A549 (cell line): ENCODE results near the gene ZBTB20. TPM values are rescaled to one million over a fixed set of nuclear protein-coding genes. Genes with fewer than 3 reads are reported as not detected.

Source experiments
- ATAC-seq, 2 experiments: fragments of 200-7000 bp in 1 of 2; fragments of >200 bp in 1 of 2; cut with Nextera tagmentation in 1 of 2; cut with Tn5 transposase in 1 of 2; 3 replicates each; pipeline versions ENCODE4 v1.8.0 to v1.9.1; 2018 to 2020; ENCODE audit warnings: mild to moderate bottlenecking in 1 of 2, moderate library complexity in 1 of 2
- CTCF ChIA-PET: fragments of 300-600 bp; sonication (Branson Sonifier 250); formaldehyde crosslinking; extraction: SDS; loops from one replicate; lab custom pipeline; 2021; ENCODE audit warnings: antibody characterized with exemption, inconsistent platforms; lab: Yijun Ruan, JAX
- POLR2A ChIA-PET: fragments of 350-600 bp; formaldehyde crosslinking; extraction: SDS; loops from one replicate; lab custom pipeline; 2021; ENCODE audit warnings: antibody characterized with exemption, inconsistent platforms; lab: Yijun Ruan, JAX
- DNase-seq, 2 experiments: peaks; one replicate each; pipeline versions ENCODE4 v3.0.0 to v3.0.0-alpha.2; 2011 to 2016; ENCODE audit warnings: low read depth in 1 of 2, low spot score in 1 of 2
- FAIRE-seq: peaks from 2 replicates; lab custom pipeline; 2011; peaks lifted over from hg19 to GRCh38; lab: Jason Lieb, UNC
- H3K27ac ChIP-seq, 2 experiments: fragments of >200 bp; sonication (Bioruptor Twin); formaldehyde crosslinking; 3 replicates each; pipeline ENCODE4 v1.5.1; 2016 to 2017
- H3K4me1 ChIP-seq: fragments of >200 bp; sonication (Bioruptor Twin); formaldehyde crosslinking; 3 replicates; pipeline ENCODE4 v1.6.1; 2016
- H3K4me2 ChIP-seq: fragments of >200 bp; sonication (Bioruptor Twin); formaldehyde crosslinking; 3 replicates; pipeline ENCODE4 v1.6.1; 2016
- H3K4me3 ChIP-seq: fragments of >200 bp; sonication (Bioruptor Twin); formaldehyde crosslinking; 3 replicates; pipeline ENCODE4 v1.5.1; 2016
- H3K9me3 ChIP-seq: fragments of >200 bp; sonication (Bioruptor Twin); formaldehyde crosslinking; 3 replicates; pipeline ENCODE4 v1.6.1; 2016
- BCL3 ChIP-seq: fragments of >200 bp; sonication (Bioruptor Twin); formaldehyde crosslinking; IDR thresholded peaks from 3 replicates; pipeline ENCODE4 v1.6.1; 2016
- CBX2 ChIP-seq: fragments of 200-600 bp; sonication (generic); IDR thresholded peaks from 2 replicates; pipeline ENCODE4 v1.6.1; 2016; ENCODE audit warnings: low read depth, mild to moderate bottlenecking, borderline replicate concordance
- CHD2 ChIP-seq: fragments of 150-350 bp; IDR thresholded peaks from 2 replicates; pipeline ENCODE4 v1.6.1; 2014; ENCODE audit warnings: low read length; ENCODE audit not compliant: partially characterized antibody
- CHD4 ChIP-seq: fragments of 200-600 bp; sonication (generic); IDR thresholded peaks from 2 replicates; pipeline ENCODE4 v1.6.1; 2016; ENCODE audit warnings: antibody characterized with exemption, mild to moderate bottlenecking, borderline replicate concordance
- E2F6 ChIP-seq: IDR thresholded peaks from 2 replicates; pipeline ENCODE4 v1.6.1; 2012; ENCODE audit warnings: low read depth, borderline replicate concordance
- EHMT2 ChIP-seq: fragments of 200-600 bp; sonication (generic); IDR thresholded peaks from 2 replicates; pipeline ENCODE4 v1.6.1; 2016; ENCODE audit warnings: antibody characterized with exemption, low read depth, mild to moderate bottlenecking, moderate library complexity
- ESRRA ChIP-seq: fragments of 150-350 bp; IDR thresholded peaks from 2 replicates; pipeline ENCODE4 v1.6.1; 2014; ENCODE audit warnings: mild to moderate bottlenecking, low read length, borderline replicate concordance
- GATA3 ChIP-seq: IDR thresholded peaks from 2 replicates; pipeline ENCODE4 v1.6.1; 2012; ENCODE audit warnings: borderline replicate concordance
- HEYL ChIP-seq: fragments of 250-450 bp; sonication (Bioruptor Pico); IDR thresholded peaks from 2 replicates; pipeline ENCODE4 v1.8.0; 2021; ENCODE audit warnings: mild to moderate bottlenecking, moderate library complexity
- JUN ChIP-seq, 2 experiments: fragments of >200 bp; sonication (Bioruptor Twin); formaldehyde crosslinking; IDR thresholded peaks; 2 replicates in 1 of 2; 3 replicates in 1 of 2; pipeline ENCODE4 v1.6.1; 2016 to 2017
- JUNB ChIP-seq: fragments of >200 bp; sonication (Bioruptor Twin); formaldehyde crosslinking; IDR thresholded peaks from 2 replicates; pipeline ENCODE4 v1.6.1; 2016
- KDM1A ChIP-seq: fragments of 200-600 bp; sonication (generic); IDR thresholded peaks from 2 replicates; pipeline ENCODE4 v1.6.1; 2016; ENCODE audit warnings: low read depth, mild to moderate bottlenecking
- KDM5A ChIP-seq: fragments of 200-600 bp; sonication (generic); IDR thresholded peaks from 2 replicates; pipeline ENCODE4 v1.6.1; 2016; ENCODE audit warnings: antibody characterized with exemption, mild to moderate bottlenecking
- NPAS2 ChIP-seq: fragments of 250-450 bp; sonication (Bioruptor Pico); IDR thresholded peaks from 2 replicates; pipeline ENCODE4 v1.8.0; 2022; ENCODE audit warnings: mild to moderate bottlenecking, moderate library complexity, borderline replicate concordance
- NR3C1 ChIP-seq: fragments of >200 bp; sonication (Bioruptor Twin); formaldehyde crosslinking; IDR thresholded peaks from 3 replicates; pipeline ENCODE4 v1.6.1; 2017
- PBX3 ChIP-seq: IDR thresholded peaks from 2 replicates; pipeline ENCODE4 v1.6.1; 2012
- POLR2A ChIP-seq: IDR thresholded peaks from 2 replicates; pipeline ENCODE4 v1.6.1; 2012; ENCODE audit warnings: mild to moderate bottlenecking, low read length
- POLR2AphosphoS2 ChIP-seq: conservative IDR thresholded peaks from 2 replicates; pipeline ENCODE4 v1.6.1; 2012; ENCODE audit warnings: low read length, improper control_type of control experiment, inconsistent platforms
- RAD21 ChIP-seq, 2 experiments: fragments of >200 bp in 1 of 2; sonication (Bioruptor Twin) in 1 of 2; formaldehyde crosslinking in 1 of 2; IDR thresholded peaks in 1 of 2; conservative IDR thresholded peaks in 1 of 2; 2 replicates in 1 of 2; 3 replicates in 1 of 2; pipeline ENCODE4 v1.6.1; 2012 to 2018; ENCODE audit warnings: inconsistent platforms in 1 of 2
- RARB ChIP-seq: fragments of 250-450 bp; sonication (Bioruptor Pico); IDR thresholded peaks from 2 replicates; pipeline ENCODE4 v1.8.0; 2021; ENCODE audit warnings: mild to moderate bottlenecking, moderate library complexity
- RFX5 ChIP-seq: fragments of 450-650 bp; IDR thresholded peaks from 2 replicates; pipeline ENCODE4 v1.7.1; 2014; ENCODE audit warnings: antibody characterized with exemption, mild to moderate bottlenecking, moderate library complexity
- SMC3 ChIP-seq: fragments of >200 bp; sonication (Bioruptor Twin); formaldehyde crosslinking; IDR thresholded peaks from 3 replicates; pipeline ENCODE4 v1.6.1; 2018; ENCODE audit warnings: inconsistent platforms
- SREBF2 ChIP-seq: fragments of 450-650 bp; IDR thresholded peaks from 2 replicates; pipeline ENCODE4 v1.6.1; 2014; ENCODE audit warnings: mild to moderate bottlenecking, moderate library complexity
- TFCP2L1 ChIP-seq: fragments of 250-450 bp; sonication (Bioruptor Pico); IDR thresholded peaks from 2 replicates; pipeline ENCODE4 v1.5.0; 2021; ENCODE audit warnings: mild to moderate bottlenecking
- TP53 ChIP-seq: fragments of 250-450 bp; sonication (Bioruptor Pico); IDR thresholded peaks from 2 replicates; pipeline ENCODE4 v1.5.0; 2021; ENCODE audit warnings: mild to moderate bottlenecking, moderate library complexity
- ZC3H11A ChIP-seq: fragments of 450-650 bp; IDR thresholded peaks from 2 replicates; pipeline ENCODE4 v1.6.1; 2014; ENCODE audit warnings: antibody characterized with exemption, mild to moderate bottlenecking
- ZFP36 ChIP-seq: fragments of 450-650 bp; IDR thresholded peaks from 2 replicates; pipeline ENCODE4 v1.6.1; 2014; ENCODE audit warnings: borderline replicate concordance; ENCODE audit not compliant: partially characterized antibody
- ZNF302 ChIP-seq: fragments of 250-450 bp; sonication (Bioruptor Pico); IDR thresholded peaks from 2 replicates; pipeline ENCODE4 v1.9.0; 2021; ENCODE audit warnings: inconsistent platforms, mild to moderate bottlenecking, moderate library complexity
- ZSCAN20 ChIP-seq: fragments of 250-450 bp; sonication (Bioruptor Pico); IDR thresholded peaks from 2 replicates; pipeline ENCODE4 v1.8.0; 2022; ENCODE audit warnings: mild to moderate bottlenecking, moderate library complexity
- WGBS: methylation state at CpG from one replicate; pipeline ENCODE4 v1.1.6; 2017; ENCODE audit errors: missing lambda C conversion rate; 5-methylcytosine and 5-hydroxymethylcytosine counted together
- polyA plus RNA-seq, 4 experiments: library from polyadenylated mRNA; depleted of rRNA in 3 of 4; stranded (reverse); fragments of >200 nt; fragmentation: RNase III in 1 of 4; extraction: RNeasy Plus Mini Kit Qiagen cat#74134 plus additional on column Dnase treatment in 1 of 4; gene quantifications; 2 replicates in 3 of 4; 3 replicates in 1 of 4; pipeline ENCODE4 v1.2.3, GENCODE V29; 2011 to 2017
- TF ChIP-seq, protein P1 (sequence below): fragments of >200 bp; sonication (Bioruptor Twin); formaldehyde crosslinking; IDR thresholded peaks from 3 replicates; pipeline ENCODE4 v1.5.1; 2016
- TF ChIP-seq, protein P2 (sequence below): fragments of 250-450 bp; sonication (Bioruptor Pico); IDR thresholded peaks from 2 replicates; pipeline ENCODE4 v1.5.0; 2021; ENCODE audit warnings: mild to moderate bottlenecking, moderate library complexity, borderline replicate concordance

The ZBTB20 gene
- polyA plus RNA-seq, 2 of the 4 experiments (the other 2 are of a cell fraction) = 0.85 to 5.0 TPM

DNA sequence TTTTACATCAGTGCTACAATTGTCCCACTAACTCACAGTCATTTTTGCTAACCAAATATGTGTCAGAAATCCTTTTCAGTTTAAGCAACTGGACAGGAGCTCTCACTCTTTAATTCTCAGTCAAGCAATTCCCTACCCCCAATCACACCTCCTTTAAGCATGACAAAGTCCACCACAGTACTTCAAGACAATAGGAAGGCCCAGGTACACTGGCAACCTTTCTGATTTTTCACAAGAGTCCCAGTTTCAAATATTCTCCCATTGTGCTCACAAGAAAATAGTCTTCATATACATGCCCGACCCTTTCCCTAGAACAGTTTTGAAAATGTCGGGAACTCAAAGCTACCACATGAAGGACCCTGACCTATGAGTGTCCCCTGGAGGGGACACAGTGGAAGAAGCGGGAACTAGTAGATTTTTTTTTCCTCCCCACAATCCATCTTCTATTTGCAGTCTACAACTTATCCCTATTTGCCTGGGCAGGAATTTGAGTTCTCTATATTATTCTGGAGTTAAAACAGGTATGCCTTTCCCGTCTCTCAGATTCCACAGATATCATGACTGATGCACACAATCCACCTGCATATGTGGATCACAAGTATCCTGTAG lies 439.7 kb downstream of the ZBTB20 start:
- 93% methylated on average over 4 of the region's 4 CpGs for WGBS
- Histone ChIP-seq H3K4me3 (no peak overlapping the region), H3K4me2 (peak overlapping the region; percentile 67), H3K27ac (peak overlapping the region in 1 of 2 experiments; percentile 33; a peak in 1 of 6 replicates), H3K9me3 (no peaks in the 10 kb centered on the region), H3K4me1 (peaks cover 41% of the 10 kb centered on the region)
- ATAC-seq = peak; percentile 24 to 26; a peak in 3 of 6 replicates
- DNase-seq = no peak
- ChIA-PET POLR2A (no interaction called here), CTCF (interaction anchor here (1.6 kb wide), 1 partner anchor 10 kb away, joined by 3 read pairs; no protein-coding TSS in a partner anchor)
- no peak for FAIRE-seq
- TF ChIP-seq RARB (no peak), GATA3 (no peak), E2F6 (no peak), CHD4 (no peak), HEYL (CRISPR knock-in tag) (no peak), NPAS2 (no peak), RAD21 (conservative IDR thresholded peaks at IDR 0.05 in 1 of 2, IDR thresholded peaks at IDR 0.05 in 1 of 2) (no peak), ZNF302 (no peak), ESRRA (no peak), NR3C1 (no peak), KDM1A (no peak), TFCP2L1 (CRISPR knock-in tag) (no peak), SMC3 (no peak), BCL3 (no peak), KDM5A (no peak), TP53 (CRISPR knock-in tag) (no peak), CBX2 (no peak), SREBF2 (no peak), ZSCAN20 (CRISPR knock-in tag) (no peak)
- TF ChIP-seq, protein P1, sequence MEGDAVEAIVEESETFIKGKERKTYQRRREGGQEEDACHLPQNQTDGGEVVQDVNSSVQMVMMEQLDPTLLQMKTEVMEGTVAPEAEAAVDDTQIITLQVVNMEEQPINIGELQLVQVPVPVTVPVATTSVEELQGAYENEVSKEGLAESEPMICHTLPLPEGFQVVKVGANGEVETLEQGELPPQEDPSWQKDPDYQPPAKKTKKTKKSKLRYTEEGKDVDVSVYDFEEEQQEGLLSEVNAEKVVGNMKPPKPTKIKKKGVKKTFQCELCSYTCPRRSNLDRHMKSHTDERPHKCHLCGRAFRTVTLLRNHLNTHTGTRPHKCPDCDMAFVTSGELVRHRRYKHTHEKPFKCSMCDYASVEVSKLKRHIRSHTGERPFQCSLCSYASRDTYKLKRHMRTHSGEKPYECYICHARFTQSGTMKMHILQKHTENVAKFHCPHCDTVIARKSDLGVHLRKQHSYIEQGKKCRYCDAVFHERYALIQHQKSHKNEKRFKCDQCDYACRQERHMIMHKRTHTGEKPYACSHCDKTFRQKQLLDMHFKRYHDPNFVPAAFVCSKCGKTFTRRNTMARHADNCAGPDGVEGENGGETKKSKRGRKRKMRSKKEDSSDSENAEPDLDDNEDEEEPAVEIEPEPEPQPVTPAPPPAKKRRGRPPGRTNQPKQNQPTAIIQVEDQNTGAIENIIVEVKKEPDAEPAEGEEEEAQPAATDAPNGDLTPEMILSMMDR = no peak

DNA sequence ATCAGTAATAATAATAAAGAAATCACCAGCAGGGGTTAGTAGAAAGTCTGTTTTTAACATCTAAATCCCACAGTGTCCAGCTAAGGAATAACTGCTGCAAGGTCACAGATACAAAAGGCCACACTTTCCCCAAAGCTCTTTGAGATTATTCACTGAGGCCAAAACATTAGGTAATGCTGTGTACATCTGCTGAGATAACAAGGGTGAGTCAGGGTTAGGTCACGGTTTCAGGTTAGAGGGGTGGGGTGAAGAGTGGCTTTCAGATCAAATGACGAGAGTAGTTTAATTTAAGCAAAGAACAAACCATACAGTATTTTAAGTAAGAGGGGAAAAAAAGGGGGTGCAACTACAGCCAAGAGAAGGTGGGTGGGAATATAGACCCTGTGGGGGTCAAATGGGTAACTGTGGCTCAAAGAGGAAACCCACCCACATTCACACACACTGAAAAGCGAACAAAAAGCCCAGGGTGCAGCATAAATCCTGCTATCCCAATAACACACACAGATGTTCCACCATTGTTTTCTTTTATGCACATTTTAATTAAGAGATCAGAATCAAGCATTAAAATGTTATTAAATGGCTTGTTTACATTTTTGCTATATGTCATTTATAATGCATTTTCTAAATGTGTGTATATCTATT lies 440.4 kb downstream of the ZBTB20 start:
- H3K4me1 ChIP-seq = peaks cover 41% of the 10 kb centered on the region
- WGBS = 30% methylated on average over 3 of the region's 3 CpGs
- peak overlapping the region; percentile 2 to 55; a peak in 2 of 6 replicates for H3K27ac ChIP-seq
- no peaks in the 10 kb centered on the region for H3K9me3 ChIP-seq
- ChIA-PET POLR2A (no interaction called here), CTCF (interaction anchor here (1.6 kb wide), 1 partner anchor 9 kb away, joined by 3 read pairs; no protein-coding TSS in a partner anchor)
- peak overlapping the region; percentile 67 for H3K4me2 ChIP-seq
- DNase-seq = peak; percentile 58 to 66
- peak; percentile 96 for FAIRE-seq
- peak; percentile 97 to 99 for ATAC-seq
- no peak overlapping the region for H3K4me3 ChIP-seq
- TF ChIP-seq ZSCAN20 (CRISPR knock-in tag) = no peak
- no peak for TF ChIP-seq SREBF2
- no peak for TF ChIP-seq CBX2
- TF ChIP-seq, protein P2, sequence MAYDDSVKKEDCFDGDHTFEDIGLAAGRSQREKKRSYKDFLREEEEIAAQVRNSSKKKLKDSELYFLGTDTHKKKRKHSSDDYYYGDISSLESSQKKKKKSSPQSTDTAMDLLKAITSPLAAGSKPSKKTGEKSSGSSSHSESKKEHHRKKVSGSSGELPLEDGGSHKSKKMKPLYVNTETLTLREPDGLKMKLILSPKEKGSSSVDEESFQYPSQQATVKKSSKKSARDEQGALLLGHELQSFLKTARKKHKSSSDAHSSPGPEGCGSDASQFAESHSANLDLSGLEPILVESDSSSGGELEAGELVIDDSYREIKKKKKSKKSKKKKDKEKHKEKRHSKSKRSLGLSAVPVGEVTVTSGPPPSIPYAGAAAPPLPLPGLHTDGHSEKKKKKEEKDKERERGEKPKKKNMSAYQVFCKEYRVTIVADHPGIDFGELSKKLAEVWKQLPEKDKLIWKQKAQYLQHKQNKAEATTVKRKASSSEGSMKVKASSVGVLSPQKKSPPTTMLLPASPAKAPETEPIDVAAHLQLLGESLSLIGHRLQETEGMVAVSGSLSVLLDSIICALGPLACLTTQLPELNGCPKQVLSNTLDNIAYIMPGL (CRISPR knock-in tag) = no peak
- TF ChIP-seq PBX3 = no peak
- no peak for TF ChIP-seq NPAS2
- TF ChIP-seq POLR2AphosphoS2 = no peak
- TF ChIP-seq ZFP36 = no peak
- no peak for TF ChIP-seq RFX5
- TF ChIP-seq EHMT2 = no peak
- TF ChIP-seq ZC3H11A = no peak
- TF ChIP-seq JUNB = peak; percentile 79
- no peak for TF ChIP-seq POLR2A
- no peak for TF ChIP-seq TFCP2L1 (CRISPR knock-in tag)
- TF ChIP-seq CHD2 = no peak
- TF ChIP-seq JUN (IDR thresholded peaks at IDR 0.05) = 0 out of 5 replicates have a peak, but pooled peaks of 1 of the 2 experiments have one; percentile 35
